Activated gamma-delta T cell (primary cell): ENCODE data around the gene KLF13.
"Not testable (repeated sequence)": the region's sequence is repeated elsewhere in the genome, so short reads cannot be mapped to it uniquely, and the experiment has no call there.

Experiments
- DNase-seq: peaks from one replicate; lab custom pipeline; 2025; lab: John Stamatoyannopoulos, UW

Gene KLF13

GRCh38 chr15:31346367-31347066 is 19.9 kb downstream of the KLF13 start:
- DNase-seq: no peak

- peak; percentile 46 for DNase-seq
Observed at GRCh38 chr15:31347067-31347975, 20.7 kb downstream of the KLF13 start.

- DNase-seq: no peak
Observed at GRCh38 chr15:31347981-31348803, 21.6 kb downstream of the KLF13 start.

GRCh38 chr15:31349233-31350141 is 22.9 kb downstream of the KLF13 start:
- DNase-seq: no peak

GRCh38 chr15:31350771-31351170 is 24.1 kb downstream of the KLF13 start:
- no peak for DNase-seq

GRCh38 chr15:31352339-31352751 is 25.7 kb downstream of the KLF13 start:
- DNase-seq: no peak

- no peak for DNase-seq
Observed at GRCh38 chr15:31352911-31353811, 26.5 kb downstream of the KLF13 start.

GRCh38 chr15:31353931-31354330 is 27.3 kb downstream of the KLF13 start:
- DNase-seq: no peak

GRCh38 chr15:31356097-31356496 is 29.5 kb downstream of the KLF13 start:
- DNase-seq: not testable (repeated sequence)

- no peak for DNase-seq
Observed at GRCh38 chr15:31357148-31357547, 30.5 kb downstream of the KLF13 start.

- no peak for DNase-seq
Observed at GRCh38 chr15:31358163-31358562, 31.5 kb downstream of the KLF13 start.

- no peak for DNase-seq
Observed at GRCh38 chr15:31358957-31359701, 32.5 kb downstream of the KLF13 start.

- DNase-seq: no peak
Observed at GRCh38 chr15:31359702-31360111, 33.1 kb downstream of the KLF13 start.

GRCh38 chr15:31360158-31360561 is 33.5 kb downstream of the KLF13 start:
- DNase-seq: no peak

GRCh38 chr15:31360843-31361763 is 34.5 kb downstream of the KLF13 start:
- peak; percentile 37 for DNase-seq

- DNase-seq: no peak
Observed at GRCh38 chr15:31361764-31362515, 35.3 kb downstream of the KLF13 start.

- DNase-seq: no peak
Observed at GRCh38 chr15:31362886-31363285, 36.3 kb downstream of the KLF13 start.
